ENCODE results near the gene AKNAD1.

DNA sequence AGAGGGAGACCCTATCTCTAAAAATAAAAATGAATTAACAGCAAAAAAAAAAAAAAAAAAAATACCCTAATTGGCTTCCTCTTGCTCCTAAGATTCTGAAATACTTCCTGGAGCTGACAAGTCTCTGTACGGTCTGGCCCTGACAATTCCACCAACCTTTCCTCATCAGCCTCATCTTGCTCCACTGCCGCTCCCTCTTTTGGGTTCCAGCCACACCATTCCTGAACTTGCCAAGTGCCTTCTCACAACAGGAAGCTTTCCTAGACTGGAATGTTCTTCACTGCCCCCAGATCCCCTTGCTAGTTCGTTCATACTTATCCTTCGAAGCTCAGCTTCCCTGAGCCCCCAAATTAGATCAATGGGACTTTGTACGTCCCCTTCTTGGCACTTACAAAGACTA, 37.0 kb downstream of the AKNAD1 start:
- TF ChIP-seq, protein P1, sequence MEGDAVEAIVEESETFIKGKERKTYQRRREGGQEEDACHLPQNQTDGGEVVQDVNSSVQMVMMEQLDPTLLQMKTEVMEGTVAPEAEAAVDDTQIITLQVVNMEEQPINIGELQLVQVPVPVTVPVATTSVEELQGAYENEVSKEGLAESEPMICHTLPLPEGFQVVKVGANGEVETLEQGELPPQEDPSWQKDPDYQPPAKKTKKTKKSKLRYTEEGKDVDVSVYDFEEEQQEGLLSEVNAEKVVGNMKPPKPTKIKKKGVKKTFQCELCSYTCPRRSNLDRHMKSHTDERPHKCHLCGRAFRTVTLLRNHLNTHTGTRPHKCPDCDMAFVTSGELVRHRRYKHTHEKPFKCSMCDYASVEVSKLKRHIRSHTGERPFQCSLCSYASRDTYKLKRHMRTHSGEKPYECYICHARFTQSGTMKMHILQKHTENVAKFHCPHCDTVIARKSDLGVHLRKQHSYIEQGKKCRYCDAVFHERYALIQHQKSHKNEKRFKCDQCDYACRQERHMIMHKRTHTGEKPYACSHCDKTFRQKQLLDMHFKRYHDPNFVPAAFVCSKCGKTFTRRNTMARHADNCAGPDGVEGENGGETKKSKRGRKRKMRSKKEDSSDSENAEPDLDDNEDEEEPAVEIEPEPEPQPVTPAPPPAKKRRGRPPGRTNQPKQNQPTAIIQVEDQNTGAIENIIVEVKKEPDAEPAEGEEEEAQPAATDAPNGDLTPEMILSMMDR (IDR thresholded peaks at IDR 0.05) = no peak
- TF ChIP-seq POLR2A (IDR thresholded peaks at IDR 0.05) = no peak
- no peak for TF ChIP-seq POLR2AphosphoS5 (IDR thresholded peaks at IDR 0.05)

All from breast epithelium (tissue), 3 donors.